Spinal cord (tissue), 4 donors: Measurements from ENCODE around the gene MAPK6. TPM values are rescaled to one million over a fixed set of nuclear protein-coding genes. Genes with fewer than 3 reads are reported as not detected.

Experiments used
- polyA plus RNA-seq, 2 donors: library from polyadenylated mRNA; unstranded; fragments of 120-200 nt; gene quantifications; one replicate each; pipeline ENCODE4 v1.2.1, GENCODE V29; 2013; ENCODE audit not compliant: insufficient read length in 2 of 2
- total RNA-seq, 2 donors: library from RNA; depleted of rRNA in 1 of 2; stranded (reverse); fragments of 120-200 nt in 1 of 2; fragments of >200 nt in 1 of 2; gene quantifications; one replicate each; pipeline versions ENCODE4 v1.2.3 to v1.2.4, GENCODE V29; 2013 to 2014

MAPK6 gene
- total and polyA plus RNA-seq, 4 donors = 36.5 to 85.9 (median 64.3) TPM

Other genes with a start within 250 kb of the MAPK6 start
- 10 to 100 TPM; 43.0 to 60.4 TPM for gene TMOD3, start 189.6 kb upstream of the MAPK6 start, total RNA-seq
- 10 to 100 TPM; 26.5 to 26.8 TPM for gene TMOD3, start 189.6 kb upstream of the MAPK6 start, polyA plus RNA-seq
- gene LEO1, start 47.4 kb upstream of the MAPK6 start, total RNA-seq = 10 to 100 TPM; 26.4 to 29.7 TPM
- gene LEO1, start 47.4 kb upstream of the MAPK6 start, polyA plus RNA-seq = 10 to 100 TPM; 29.0 to 30.0 TPM
- under 1 TPM; 0.44 to 0.50 TPM for gene BCL2L10, start 93.6 kb downstream of the MAPK6 start, total RNA-seq
- gene BCL2L10, start 93.6 kb downstream of the MAPK6 start, polyA plus RNA-seq = 1 to 10 TPM; 1.3 to 1.7 TPM
- 10 to 100 TPM; 28.0 to 53.7 TPM for gene GNB5, start 172.2 kb downstream of the MAPK6 start, total RNA-seq
- 10 to 100 TPM; 55.4 to 57.2 TPM for gene GNB5, start 172.2 kb downstream of the MAPK6 start, polyA plus RNA-seq